Measurements from ENCODE around the gene NFATC1.

NFATC1 gene

GRCh38 chr18:79553154-79553553, 157.4 kb downstream of the NFATC1 start (continued):
- TF ChIP-seq, protein P1, sequence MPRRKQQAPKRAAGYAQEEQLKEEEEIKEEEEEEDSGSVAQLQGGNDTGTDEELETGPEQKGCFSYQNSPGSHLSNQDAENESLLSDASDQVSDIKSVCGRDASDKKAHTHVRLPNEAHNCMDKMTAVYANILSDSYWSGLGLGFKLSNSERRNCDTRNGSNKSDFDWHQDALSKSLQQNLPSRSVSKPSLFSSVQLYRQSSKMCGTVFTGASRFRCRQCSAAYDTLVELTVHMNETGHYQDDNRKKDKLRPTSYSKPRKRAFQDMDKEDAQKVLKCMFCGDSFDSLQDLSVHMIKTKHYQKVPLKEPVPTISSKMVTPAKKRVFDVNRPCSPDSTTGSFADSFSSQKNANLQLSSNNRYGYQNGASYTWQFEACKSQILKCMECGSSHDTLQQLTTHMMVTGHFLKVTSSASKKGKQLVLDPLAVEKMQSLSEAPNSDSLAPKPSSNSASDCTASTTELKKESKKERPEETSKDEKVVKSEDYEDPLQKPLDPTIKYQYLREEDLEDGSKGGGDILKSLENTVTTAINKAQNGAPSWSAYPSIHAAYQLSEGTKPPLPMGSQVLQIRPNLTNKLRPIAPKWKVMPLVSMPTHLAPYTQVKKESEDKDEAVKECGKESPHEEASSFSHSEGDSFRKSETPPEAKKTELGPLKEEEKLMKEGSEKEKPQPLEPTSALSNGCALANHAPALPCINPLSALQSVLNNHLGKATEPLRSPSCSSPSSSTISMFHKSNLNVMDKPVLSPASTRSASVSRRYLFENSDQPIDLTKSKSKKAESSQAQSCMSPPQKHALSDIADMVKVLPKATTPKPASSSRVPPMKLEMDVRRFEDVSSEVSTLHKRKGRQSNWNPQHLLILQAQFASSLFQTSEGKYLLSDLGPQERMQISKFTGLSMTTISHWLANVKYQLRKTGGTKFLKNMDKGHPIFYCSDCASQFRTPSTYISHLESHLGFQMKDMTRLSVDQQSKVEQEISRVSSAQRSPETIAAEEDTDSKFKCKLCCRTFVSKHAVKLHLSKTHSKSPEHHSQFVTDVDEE (CRISPR knock-in tag; IDR thresholded peaks at IDR 0.05), result no peak
- no peak for TF ChIP-seq ZNF70 (CRISPR knock-in tag; IDR thresholded peaks at IDR 0.05)
- no peak for TF ChIP-seq RARB (CRISPR knock-in tag; IDR thresholded peaks at IDR 0.05)

- TF ChIP-seq ZFP3 (CRISPR knock-in tag; IDR thresholded peaks at IDR 0.05) (no peak), ARNTL (CRISPR knock-in tag; IDR thresholded peaks at IDR 0.05; ENCODE audit: borderline replicate concordance, low read depth) (no peak), ZNF565 (CRISPR knock-in tag; conservative IDR thresholded peaks at IDR 0.05; ENCODE audit: low read depth) (no peak), TOX (CRISPR knock-in tag; IDR thresholded peaks at IDR 0.05; ENCODE audit: borderline replicate concordance) (no peak), BACH2 (CRISPR knock-in tag; IDR thresholded peaks at IDR 0.05; ENCODE audit: borderline replicate concordance) (no peak), ZC3H10 (CRISPR knock-in tag; IDR thresholded peaks at IDR 0.05) (no peak), OSR1 (CRISPR knock-in tag; IDR thresholded peaks at IDR 0.05) (no peak), ZNF8 (CRISPR knock-in tag; IDR thresholded peaks at IDR 0.05) (no peak), SNAI2 (CRISPR knock-in tag; IDR thresholded peaks at IDR 0.05) (no peak), PPARA (CRISPR knock-in tag; IDR thresholded peaks at IDR 0.05; ENCODE audit: borderline replicate concordance) (no peak), RARB (CRISPR knock-in tag; IDR thresholded peaks at IDR 0.05) (no peak)
- TF ChIP-seq, protein P2, sequence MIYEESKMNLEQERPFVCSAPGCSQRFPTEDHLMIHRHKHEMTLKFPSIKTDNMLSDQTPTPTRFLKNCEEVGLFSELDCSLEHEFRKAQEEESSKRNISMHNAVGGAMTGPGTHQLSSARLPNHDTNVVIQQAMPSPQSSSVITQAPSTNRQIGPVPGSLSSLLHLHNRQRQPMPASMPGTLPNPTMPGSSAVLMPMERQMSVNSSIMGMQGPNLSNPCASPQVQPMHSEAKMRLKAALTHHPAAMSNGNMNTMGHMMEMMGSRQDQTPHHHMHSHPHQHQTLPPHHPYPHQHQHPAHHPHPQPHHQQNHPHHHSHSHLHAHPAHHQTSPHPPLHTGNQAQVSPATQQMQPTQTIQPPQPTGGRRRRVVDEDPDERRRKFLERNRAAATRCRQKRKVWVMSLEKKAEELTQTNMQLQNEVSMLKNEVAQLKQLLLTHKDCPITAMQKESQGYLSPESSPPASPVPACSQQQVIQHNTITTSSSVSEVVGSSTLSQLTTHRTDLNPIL (CRISPR knock-in tag; IDR thresholded peaks at IDR 0.05; ENCODE audit: low read depth), result no peak
- TF ChIP-seq, protein P3, sequence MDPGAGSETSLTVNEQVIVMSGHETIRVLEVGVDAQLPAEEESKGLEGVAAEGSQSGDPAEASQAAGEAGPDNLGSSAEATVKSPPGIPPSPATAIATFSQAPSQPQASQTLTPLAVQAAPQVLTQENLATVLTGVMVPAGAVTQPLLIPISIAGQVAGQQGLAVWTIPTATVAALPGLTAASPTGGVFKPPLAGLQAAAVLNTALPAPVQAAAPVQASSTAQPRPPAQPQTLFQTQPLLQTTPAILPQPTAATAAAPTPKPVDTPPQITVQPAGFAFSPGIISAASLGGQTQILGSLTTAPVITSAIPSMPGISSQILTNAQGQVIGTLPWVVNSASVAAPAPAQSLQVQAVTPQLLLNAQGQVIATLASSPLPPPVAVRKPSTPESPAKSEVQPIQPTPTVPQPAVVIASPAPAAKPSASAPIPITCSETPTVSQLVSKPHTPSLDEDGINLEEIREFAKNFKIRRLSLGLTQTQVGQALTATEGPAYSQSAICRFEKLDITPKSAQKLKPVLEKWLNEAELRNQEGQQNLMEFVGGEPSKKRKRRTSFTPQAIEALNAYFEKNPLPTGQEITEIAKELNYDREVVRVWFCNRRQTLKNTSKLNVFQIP (CRISPR knock-in tag; IDR thresholded peaks at IDR 0.05; ENCODE audit: borderline replicate concordance, low read depth), result no peak
- TF ChIP-seq, protein P1 (CRISPR knock-in tag; IDR thresholded peaks at IDR 0.05), result no peak
- TF ChIP-seq, protein P4, sequence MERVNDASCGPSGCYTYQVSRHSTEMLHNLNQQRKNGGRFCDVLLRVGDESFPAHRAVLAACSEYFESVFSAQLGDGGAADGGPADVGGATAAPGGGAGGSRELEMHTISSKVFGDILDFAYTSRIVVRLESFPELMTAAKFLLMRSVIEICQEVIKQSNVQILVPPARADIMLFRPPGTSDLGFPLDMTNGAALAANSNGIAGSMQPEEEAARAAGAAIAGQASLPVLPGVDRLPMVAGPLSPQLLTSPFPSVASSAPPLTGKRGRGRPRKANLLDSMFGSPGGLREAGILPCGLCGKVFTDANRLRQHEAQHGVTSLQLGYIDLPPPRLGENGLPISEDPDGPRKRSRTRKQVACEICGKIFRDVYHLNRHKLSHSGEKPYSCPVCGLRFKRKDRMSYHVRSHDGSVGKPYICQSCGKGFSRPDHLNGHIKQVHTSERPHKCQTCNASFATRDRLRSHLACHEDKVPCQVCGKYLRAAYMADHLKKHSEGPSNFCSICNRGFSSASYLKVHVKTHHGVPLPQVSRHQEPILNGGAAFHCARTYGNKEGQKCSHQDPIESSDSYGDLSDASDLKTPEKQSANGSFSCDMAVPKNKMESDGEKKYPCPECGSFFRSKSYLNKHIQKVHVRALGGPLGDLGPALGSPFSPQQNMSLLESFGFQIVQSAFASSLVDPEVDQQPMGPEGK (CRISPR knock-in tag; IDR thresholded peaks at IDR 0.05; ENCODE audit: borderline replicate concordance), result no peak
- TF ChIP-seq, protein P5, sequence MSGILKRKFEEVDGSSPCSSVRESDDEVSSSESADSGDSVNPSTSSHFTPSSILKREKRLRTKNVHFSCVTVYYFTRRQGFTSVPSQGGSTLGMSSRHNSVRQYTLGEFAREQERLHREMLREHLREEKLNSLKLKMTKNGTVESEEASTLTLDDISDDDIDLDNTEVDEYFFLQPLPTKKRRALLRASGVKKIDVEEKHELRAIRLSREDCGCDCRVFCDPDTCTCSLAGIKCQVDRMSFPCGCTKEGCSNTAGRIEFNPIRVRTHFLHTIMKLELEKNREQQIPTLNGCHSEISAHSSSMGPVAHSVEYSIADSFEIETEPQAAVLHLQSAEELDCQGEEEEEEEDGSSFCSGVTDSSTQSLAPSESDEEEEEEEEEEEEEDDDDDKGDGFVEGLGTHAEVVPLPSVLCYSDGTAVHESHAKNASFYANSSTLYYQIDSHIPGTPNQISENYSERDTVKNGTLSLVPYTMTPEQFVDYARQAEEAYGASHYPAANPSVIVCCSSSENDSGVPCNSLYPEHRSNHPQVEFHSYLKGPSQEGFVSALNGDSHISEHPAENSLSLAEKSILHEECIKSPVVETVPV (CRISPR knock-in tag; IDR thresholded peaks at IDR 0.05), result no peak
- no peak for ATAC-seq
These were observed 158.0 kb downstream of the NFATC1 start for GRCh38 chr18:79553696-79554095.

DNA sequence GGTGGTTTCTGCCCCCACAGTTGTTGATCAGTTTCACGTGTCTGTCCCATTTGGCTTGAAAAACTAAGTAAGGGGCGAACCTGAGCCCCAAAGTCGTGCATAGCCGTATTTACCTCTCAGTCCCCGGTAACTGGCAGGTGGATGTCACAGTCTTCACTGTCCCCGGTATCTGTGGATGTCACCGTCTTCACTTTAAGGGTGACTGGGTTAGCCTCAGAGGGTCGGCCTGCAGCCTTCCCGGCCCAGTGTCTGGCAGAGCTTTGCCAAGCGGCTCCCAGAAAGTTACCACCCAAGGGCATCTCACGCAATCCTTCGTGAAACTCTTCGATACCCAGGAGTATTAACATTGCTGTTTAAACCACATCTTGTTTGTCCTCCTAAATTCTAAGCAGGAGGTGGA, 158.6 kb downstream of the NFATC1 start:
- no peak for TF ChIP-seq BACH2 (CRISPR knock-in tag; IDR thresholded peaks at IDR 0.05; ENCODE audit: borderline replicate concordance)
- no peak for TF ChIP-seq ISL1 (CRISPR knock-in tag; IDR thresholded peaks at IDR 0.05)
- no peak for TF ChIP-seq OSR1 (CRISPR knock-in tag; IDR thresholded peaks at IDR 0.05)
- TF ChIP-seq CSDC2 (CRISPR knock-in tag; IDR thresholded peaks at IDR 0.05), result no peak
- ATAC-seq, result no peak
